SHP77 (cell line): ENCODE data around the gene PDGFA.
A peak's percentile ranks its signal among the peaks of the same experiment; 100 is the strongest.

Experiments used
- DNase-seq, 2 experiments: peaks; one replicate each; lab custom pipeline; 2025; lab: John Stamatoyannopoulos, UW

Gene PDGFA

GRCh38 chr7:489876-490275, 29.8 kb downstream of the PDGFA start:
- DNase-seq, result no peak

GRCh38 chr7:486216-486743, 33.4 kb downstream of the PDGFA start:
- DNase-seq, result no peak

GRCh38 chr7:485188-486081, 34.2 kb downstream of the PDGFA start:
- peak in 1 of 2 experiments; percentile 32 for DNase-seq

GRCh38 chr7:484356-485101, 35.1 kb downstream of the PDGFA start:
- DNase-seq, result no peak

GRCh38 chr7:483656-484355, 35.8 kb downstream of the PDGFA start:
- DNase-seq, result no peak

- no peak for DNase-seq
Observed at GRCh38 chr7:482521-483083, 37.0 kb downstream of the PDGFA start.

GRCh38 chr7:481219-481930, 38.3 kb downstream of the PDGFA start:
- DNase-seq, result no peak

GRCh38 chr7:480531-481218, 39.0 kb downstream of the PDGFA start:
- peak; percentile 35 to 55 for DNase-seq

GRCh38 chr7:479948-480499, 39.6 kb downstream of the PDGFA start:
- DNase-seq, result no peak

GRCh38 chr7:479115-479947, 40.3 kb downstream of the PDGFA start:
- DNase-seq, result no peak

- no peak for DNase-seq
Observed at GRCh38 chr7:477626-478220, 41.9 kb downstream of the PDGFA start.

GRCh38 chr7:476736-477360, 42.8 kb downstream of the PDGFA start:
- DNase-seq, result no peak

- DNase-seq, result no peak
Observed at GRCh38 chr7:475951-476441, 43.6 kb downstream of the PDGFA start.

GRCh38 chr7:475425-475728, 44.3 kb downstream of the PDGFA start:
- no peak for DNase-seq

GRCh38 chr7:474605-475424, 44.8 kb downstream of the PDGFA start:
- no peak for DNase-seq

GRCh38 chr7:473870-474604, 45.6 kb downstream of the PDGFA start:
- DNase-seq, result no peak

- no peak for DNase-seq
Observed at GRCh38 chr7:473211-473734, 46.4 kb downstream of the PDGFA start.
